NOMO-1 treated with DMSO at 0.1 percent for 48 hours (cell line): Measurements from ENCODE around the gene MYLK4.

Source experiments
- DNase-seq: peaks from one replicate; lab custom pipeline; 2025; ENCODE audit not compliant: unreplicated experiment; lab: John Stamatoyannopoulos, UW

MYLK4 gene

DNA sequence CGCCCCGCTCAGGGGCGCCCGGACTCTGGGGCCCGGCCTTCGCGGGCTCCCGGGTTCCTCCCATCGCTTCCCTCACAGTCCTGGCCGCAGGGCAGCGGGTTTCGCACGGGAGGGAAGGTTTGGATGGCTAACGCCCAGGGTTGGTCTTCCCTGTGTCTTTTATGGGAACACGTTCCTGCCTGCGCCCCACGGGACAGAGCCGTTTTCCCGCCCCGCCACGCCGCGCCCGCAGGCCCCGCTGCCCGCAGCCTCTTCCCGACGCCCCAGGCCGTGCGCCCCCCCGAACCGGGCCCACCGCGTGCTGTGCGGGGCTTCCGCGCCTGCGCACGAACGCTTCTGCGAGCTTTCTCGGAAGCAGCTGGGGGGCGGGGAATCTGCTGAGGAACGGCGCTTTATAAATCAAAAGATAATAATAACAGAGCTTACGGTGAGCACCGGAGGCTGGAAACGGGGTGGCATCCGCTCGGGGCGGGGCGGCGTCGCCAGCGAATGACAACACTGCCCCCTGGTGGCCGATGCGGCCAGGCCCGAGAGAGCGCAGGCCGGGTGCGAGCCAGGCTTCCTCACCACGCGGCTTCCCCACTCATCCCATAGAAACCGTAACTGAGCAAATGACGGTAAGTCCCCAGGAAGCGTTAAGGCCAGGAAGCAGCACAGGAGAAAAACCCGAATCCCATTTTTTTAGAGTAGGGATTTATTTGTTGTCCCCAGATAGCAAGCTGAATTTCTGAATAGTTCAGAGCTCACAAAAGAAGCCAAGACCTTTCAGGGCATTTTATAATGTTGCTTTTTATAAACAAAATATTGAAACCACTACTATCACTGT lies 116.4 kb downstream of the MYLK4 start:
- peak; percentile 92 for DNase-seq

DNA sequence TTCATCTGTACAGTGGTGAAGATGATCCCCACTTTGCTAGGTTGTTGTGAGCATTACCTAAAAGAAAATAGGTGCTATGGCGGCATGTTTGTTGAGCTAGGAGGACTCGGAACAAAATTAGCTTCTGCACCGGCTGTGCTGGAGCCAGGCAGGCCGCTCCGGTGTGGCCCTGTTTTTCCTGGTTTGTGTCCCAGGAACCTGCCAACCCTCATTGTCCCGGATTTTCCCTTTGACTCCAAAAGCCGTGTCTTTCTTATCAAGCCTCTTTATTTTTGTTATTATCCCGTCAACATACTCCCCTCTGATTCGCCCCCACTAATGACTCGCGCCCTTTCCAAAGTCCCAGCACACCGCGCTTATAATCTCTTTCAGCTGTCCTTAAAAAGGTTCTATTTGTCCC lies 117.0 kb downstream of the MYLK4 start:
- no peak for DNase-seq

DNA sequence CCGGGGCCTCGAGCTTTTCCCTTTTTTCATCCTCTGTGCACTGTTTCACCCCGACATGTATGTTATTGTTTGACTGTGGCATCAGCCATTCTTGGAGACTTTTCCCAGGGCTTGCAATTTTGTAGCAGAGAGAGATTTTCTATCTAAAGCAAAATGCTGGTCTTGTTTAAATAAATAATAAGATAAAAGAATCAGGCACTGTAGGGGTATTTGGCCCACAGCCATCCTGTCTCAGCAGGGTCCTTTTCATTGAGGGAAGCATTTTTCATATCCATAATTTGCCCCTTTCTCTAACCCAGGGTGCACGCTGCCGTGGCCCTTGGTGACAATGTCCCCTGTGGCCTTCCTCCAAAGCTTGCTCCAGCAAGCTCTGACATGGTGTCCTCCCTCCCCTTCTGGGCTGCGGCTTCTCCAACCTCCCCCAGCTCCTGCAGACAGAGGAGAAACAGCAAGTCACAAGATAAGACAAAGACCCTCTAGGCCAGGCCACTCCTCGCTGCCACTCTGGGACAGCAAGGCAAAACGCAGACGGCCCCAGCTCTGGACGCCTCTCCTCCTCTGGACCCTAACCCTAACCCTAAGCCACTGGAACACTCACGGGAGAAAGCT lies 117.6 kb downstream of the MYLK4 start:
- DNase-seq = no peak

DNA sequence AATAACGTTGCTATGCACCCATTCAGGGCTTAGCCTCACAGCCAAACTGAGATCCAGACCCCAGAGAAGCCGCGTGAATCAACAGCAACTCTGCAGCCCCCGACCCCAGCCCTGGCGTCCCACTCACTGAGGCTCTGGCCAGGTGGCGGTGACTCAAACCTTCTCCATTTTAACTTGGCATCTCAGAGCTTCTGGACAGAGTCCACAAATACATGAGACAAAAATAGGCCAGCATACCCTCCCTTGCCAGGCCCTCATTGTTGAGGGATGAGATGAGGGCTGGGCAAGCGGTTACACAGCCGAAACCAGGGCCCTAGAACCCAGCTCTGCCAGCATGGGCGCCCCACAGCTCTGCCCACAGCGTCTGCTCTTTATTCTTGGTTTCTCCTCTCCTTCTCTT lies 118.4 kb downstream of the MYLK4 start:
- no peak for DNase-seq

DNA sequence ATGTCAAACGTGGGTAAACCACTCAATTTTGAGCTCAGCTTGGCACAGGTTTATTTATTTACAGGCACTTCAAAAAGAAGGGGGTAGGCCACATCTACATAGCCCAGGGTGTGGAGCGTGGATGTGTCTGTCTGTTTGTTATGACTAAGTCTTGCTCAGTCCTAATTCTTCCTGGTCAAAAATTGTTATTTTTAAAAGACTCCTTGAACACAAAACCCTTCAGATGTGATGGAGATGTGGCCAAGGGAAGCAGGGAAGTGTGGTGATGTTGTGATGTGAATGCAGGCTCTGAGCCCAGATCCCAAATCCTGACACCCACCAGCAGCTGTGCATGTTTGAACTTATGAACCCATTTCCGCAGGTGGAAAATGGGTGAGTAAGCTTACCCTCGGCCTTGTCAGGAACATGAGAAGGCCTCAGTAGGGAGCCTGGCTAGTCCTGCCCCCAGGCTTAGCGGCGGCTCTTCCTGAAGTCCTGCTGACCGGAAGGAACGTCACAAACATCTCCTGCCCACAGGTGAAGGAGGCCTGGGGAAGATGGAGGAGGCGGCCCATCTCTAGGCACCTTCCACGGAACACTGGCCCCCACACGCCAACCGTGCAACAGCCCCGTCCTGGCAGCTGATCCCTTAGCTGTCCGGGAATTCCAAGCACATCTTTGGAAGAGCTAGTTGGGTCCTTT lies 119.7 kb downstream of the MYLK4 start:
- DNase-seq = no peak

DNA sequence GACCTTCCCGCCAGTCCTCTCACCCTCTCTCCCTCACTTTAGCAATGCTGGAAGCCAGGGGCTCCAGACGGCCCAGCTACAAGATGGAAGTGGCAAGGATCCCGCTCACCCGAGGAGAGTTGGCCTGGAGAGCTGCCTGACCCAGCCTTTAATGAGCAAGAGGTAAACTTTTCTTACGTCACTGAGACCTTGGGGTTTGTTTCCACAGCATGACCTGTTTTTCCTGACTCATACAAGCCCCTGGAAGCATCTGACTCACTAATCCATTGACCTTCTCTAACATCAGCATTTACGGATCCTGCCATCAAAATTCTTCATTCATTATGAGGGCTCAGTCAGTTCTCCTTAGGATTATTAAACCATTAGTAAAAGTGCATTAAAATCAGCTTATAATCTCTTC lies 120.4 kb downstream of the MYLK4 start:
- DNase-seq = no peak

DNA sequence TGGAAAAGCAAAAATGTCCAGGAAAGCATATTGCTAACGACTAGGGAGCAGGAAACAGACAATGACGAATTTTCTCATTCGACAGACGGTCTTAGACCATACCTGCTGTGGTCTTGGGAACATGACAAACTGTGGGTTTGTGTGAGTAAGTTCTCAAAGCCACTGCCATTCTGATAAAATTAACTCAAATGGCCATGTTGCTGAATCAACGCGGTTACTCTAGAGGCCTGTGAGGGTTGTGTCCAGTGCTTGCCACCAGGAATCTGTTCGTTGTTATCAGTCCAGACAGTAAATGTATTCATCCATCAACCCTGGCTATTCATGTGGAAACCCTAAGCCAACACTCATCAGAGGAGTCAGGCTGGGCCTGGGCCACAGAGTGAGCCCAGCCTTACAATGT lies 124.3 kb downstream of the MYLK4 start:
- DNase-seq = no peak

DNA sequence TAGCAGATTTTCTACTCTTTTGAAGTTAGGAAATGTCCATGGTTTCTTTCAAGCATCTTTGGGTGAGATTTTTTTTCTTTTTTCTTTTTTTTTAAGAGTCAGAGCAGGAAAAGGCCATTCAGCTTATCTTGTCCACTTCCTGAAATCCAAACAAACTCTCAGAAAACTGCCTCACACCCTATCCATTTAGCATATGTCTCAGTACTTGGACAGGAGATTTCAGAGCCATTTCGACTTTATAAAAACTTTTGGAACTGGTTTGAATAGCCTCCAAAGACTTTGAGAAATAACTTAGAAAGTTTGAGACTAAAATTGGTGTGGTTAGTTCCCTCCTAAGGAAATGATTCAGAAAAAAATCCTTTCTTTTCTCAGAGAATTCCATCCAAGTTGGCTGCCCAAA lies 125.1 kb downstream of the MYLK4 start:
- no peak for DNase-seq

DNA sequence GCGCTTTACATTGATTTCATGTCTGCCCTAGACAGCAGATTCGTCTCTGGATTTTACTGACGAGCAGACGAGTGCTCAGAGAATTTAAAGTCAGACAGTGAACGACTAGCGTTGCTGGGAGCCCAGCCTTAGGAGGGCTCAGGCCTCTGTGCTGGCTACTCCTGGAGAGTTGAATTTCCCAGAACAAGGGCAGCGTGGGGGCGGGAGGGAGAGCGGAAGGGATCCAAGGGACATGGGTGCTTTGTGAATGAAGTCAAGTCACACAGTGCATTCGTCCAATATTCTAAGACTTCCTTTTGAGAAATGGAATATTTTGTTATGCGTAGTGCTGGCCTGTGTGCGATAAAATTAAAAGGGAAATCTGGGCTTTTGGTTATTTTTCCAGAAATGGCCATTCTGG lies 126.5 kb downstream of the MYLK4 start:
- no peak for DNase-seq

DNA sequence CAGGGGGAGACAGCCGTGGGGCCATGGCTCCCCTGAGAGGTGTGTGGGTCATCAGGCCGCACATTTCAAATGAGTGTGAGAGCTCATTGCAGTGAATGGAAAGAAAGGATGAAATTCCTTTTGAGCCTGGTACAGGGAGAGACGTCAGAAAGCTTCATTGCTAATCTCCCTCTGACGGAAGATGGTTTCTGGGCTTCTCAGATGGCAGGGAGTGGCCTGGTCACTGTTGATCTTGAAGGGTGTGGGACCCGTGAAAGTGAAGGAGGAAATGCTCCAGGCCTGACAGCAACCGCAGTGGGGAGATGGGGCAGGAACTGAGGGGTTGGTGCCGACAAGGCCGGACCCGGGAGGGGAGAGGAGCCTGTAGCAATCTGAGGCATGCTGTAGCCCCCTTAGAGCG lies 127.4 kb downstream of the MYLK4 start:
- no peak for DNase-seq

DNA sequence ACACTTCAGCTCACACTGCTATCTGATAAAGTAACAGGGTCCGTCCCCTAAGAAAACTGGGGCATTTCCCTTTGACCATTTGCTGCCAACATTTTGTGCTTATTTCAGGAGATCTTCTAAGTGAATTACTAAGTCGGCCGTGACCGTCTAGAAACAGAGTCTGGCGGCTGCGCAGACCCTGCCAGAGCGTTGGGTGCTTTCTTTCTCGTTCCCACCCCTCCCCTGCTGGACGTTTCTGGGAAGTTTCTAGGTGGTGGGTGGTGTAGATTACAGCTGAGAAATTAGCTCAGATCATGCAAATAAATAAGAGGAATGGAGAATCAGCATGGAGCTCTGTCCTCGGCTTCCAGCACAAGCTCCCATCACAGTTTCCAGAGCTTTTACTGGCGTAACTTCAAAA lies 128.1 kb downstream of the MYLK4 start:
- no peak for DNase-seq

DNA sequence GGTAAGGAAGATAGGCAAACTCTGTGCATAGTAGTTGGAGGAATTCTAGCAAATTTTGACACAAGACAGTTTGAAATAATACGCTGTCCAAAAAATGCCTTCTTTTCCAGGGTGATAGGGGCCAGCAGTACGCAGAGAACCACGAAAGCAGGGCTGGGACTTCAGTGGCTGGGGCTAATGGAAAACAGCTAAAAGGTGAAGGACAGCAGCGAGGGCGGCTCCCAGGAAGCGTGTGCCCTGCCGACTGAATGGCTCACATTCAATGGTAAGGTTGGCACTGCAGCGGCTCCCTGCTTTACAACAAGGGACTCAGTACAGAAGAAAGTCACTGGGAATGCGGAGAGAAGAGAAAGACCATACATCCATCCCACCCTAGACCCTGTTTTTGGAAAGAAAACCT lies 131.1 kb downstream of the MYLK4 start:
- no peak for DNase-seq

DNA sequence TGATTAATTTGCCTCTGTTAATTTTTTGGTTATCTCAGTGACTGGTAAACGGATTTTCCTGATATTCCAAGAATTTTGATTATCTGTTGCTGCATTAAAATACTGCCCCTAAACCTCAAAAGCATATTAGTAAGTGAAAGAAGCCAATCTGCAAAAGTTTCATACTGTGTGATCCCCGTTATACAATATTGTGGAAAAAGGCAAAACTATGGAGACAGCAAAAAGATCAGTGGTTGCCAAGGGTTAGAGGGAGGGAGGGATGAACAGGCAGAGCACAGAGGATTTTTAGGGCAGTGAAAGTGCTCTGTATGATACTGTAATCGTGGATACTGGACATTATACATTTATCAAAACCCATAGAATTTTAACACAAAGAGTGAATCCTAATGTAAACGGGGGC lies 133.0 kb downstream of the MYLK4 start:
- no peak for DNase-seq

DNA sequence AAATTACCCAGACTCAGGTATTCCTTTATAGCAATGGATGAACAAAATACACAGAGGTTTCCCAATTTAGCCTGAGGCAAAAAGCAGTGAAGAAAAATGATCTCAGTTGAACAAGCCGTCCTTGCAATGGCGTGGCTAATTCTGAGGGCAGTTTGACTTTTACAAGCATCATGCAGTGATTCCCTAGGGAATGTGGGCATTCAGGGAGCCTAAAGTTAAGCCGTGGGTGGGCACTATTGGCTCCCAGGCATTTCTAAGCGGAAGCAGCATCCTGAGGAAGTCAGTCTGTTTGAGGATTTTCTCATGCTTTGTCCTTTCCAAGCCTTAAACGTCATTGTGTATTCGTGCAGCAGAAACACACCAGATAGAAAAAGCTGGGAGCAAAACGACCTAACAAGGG lies 133.9 kb downstream of the MYLK4 start:
- no peak for DNase-seq

DNA sequence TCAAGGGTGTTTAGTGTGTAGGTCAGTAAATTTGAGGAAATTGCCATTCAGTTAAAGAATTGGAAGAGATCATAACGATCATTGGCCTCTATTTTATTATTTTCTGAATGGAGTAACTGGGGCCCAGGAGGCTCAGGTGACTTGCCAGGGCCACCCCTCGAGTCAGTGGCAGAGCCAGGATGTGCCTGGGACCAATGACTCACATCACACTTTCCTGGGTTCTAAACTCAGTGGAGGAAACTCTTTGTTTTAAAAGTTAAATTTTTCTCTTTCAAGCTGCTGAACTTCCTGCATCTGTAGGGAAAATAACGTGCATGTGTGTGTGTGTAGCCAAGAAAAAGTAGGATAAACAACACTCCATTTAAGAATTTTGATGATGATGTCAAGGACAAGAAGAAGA lies 135.5 kb downstream of the MYLK4 start:
- no peak for DNase-seq

DNA sequence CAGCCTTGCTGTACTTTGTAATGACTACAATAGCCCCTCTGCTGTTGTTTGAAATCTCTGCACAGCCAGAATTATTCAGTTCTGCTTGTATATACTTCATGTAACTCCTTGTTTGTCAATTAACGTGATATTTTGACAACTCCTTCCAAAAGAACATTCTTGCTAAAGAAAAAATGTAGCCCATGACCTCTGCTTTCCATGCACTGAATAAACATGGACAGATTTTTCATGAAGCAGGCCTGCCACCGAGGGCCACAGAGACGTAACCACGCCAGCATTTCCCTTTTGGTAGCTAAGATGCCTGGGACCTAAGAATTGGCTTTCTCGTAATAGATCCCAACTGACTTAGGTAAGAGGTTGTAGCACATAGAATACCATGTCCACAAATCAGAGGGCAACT lies 135.9 kb downstream of the MYLK4 start:
- DNase-seq = no peak

DNA sequence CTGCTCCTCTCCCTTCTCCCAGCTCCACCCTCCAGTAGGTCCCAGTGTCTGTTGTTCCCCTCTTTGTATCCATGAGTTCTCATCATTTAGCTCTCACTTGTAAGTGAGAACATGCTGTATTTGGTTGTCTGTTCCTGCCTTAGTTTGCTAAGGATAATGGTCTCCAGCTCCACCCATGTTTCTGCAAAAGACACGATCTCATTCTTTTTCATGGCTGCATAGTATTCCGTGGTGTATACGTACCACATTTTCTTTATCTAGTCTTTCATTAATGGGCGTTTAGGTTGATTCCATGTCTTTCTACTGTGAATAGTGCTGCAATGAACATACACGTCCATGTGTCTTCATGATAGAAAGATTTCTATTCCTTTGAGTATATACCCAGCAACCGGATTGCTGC lies 136.6 kb downstream of the MYLK4 start:
- DNase-seq = no peak
